DMS 273 (cell line): ENCODE data around the gene TLR5.

Experiments
- DNase-seq: peaks from one replicate; lab custom pipeline; 2025; ENCODE audit not compliant: unreplicated experiment; lab: John Stamatoyannopoulos, UW

The TLR5 gene

DNA sequence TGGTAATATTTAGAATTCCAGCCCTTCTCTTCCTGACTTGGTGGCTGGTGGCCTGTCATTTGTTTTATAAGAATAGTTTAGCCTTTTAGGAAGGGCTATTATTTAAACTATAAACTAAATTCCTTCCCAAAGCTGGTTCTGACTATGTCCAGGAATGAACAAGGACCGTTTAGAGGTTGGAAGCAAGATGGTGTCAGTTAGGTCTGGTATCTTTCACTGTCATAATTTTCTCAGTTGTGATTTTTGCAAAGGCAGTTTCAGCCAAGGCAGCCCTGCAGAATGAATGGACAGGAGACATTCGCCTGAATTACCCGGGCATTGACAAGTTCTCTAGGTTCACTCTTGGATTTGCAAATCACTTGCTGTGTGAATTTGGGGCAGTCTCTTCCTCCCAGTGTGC, 67.2 kb downstream of the TLR5 start:
- no peak for DNase-seq

- DNase-seq: no peak
Observed at GRCh38 chr1:223074445-223075300, 68.4 kb downstream of the TLR5 start.

GRCh38 chr1:223068900-223069665, 74.0 kb downstream of the TLR5 start:
- no peak for DNase-seq

GRCh38 chr1:223067914-223068313, 75.1 kb downstream of the TLR5 start:
- DNase-seq: no peak

- no peak for DNase-seq
Observed at GRCh38 chr1:223066415-223066814, 76.6 kb downstream of the TLR5 start.

DNA sequence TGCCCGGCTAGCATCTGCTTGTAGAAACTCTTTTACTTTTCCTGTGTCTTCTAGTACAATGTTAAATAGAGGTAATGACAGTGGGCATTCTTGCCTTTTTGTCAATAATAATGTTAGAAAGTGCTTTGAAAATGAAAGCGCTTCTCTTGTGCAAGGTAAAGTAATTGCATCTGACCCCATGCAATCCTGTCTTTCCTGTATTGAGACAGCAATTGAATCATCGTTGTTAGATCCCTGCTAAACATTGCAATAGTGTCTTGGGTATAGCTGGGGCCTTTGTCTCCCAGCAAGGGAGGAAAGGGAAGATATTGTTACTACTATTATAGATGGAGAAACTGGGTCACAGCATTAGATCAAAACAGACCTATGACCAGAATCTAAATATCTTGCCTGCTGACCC, 80.9 kb downstream of the TLR5 start:
- no peak for DNase-seq

- no peak for DNase-seq
Observed at GRCh38 chr1:223059526-223059925, 83.5 kb downstream of the TLR5 start.
